MCF 10A (cell line): Measurements from ENCODE around the gene SMPD1. TPM values are rescaled to one million over a fixed set of nuclear protein-coding genes. Genes with fewer than 3 reads are reported as not detected.

Source experiments
- BruUV-seq: library from RNA; stranded (reverse); fragments of 400-500 nt; replicated peaks from 2 replicates; lab custom pipeline; 2021; lab: Mats Ljungman, UMichigan
- CTCF ChIA-PET: fragments of 300-600 bp; sonication (Branson Sonifier 250); formaldehyde crosslinking; extraction: SDS; loops from one replicate; lab custom pipeline; 2021; ENCODE audit warnings: antibody characterized with exemption, inconsistent platforms; lab: Yijun Ruan, JAX
- POLR2A ChIA-PET: fragments of 300-600, 350-650 bp; sonication (Branson Sonifier 250); formaldehyde crosslinking; extraction: SDS; loops from one replicate; lab custom pipeline; 2020; ENCODE audit warnings: antibody characterized with exemption, inconsistent platforms; lab: Yijun Ruan, JAX
- DNase-seq: peaks from one replicate; pipeline ENCODE4 v3.0.0-alpha.2; 2018; ENCODE audit not compliant: unreplicated experiment
- H3K27ac Mint-ChIP-seq: one replicate; pipeline ENCODE4 v1.8.0; 2022; ENCODE audit warnings: mild to moderate bottlenecking, low read depth, mixed read lengths; ENCODE audit not compliant: unreplicated experiment
- H3K27me3 Mint-ChIP-seq: one replicate; pipeline ENCODE4 v1.8.0; 2022; ENCODE audit warnings: mixed read lengths; ENCODE audit not compliant: insufficient read depth, unreplicated experiment
- H3K36me3 Mint-ChIP-seq: one replicate; pipeline ENCODE4 v1.8.0; 2022; ENCODE audit warnings: mild to moderate bottlenecking, moderate library complexity, mixed read lengths; ENCODE audit not compliant: insufficient read depth, unreplicated experiment
- H3K4me1 Mint-ChIP-seq: one replicate; pipeline ENCODE4 v1.8.0; 2022; ENCODE audit warnings: mixed read lengths; ENCODE audit not compliant: insufficient read depth, unreplicated experiment
- H3K4me3 Mint-ChIP-seq: one replicate; pipeline ENCODE4 v1.8.0; 2022; ENCODE audit warnings: mild to moderate bottlenecking, moderate library complexity, mixed read lengths; ENCODE audit not compliant: unreplicated experiment
- H3K9me3 Mint-ChIP-seq: one replicate; pipeline ENCODE4 v1.8.0; 2022; ENCODE audit warnings: mixed read lengths; ENCODE audit not compliant: unreplicated experiment
- intact Hi-C: fragments of 100-400 bp; cut with micrococcal nuclease; formaldehyde crosslinking; loops from 2 replicates; pipeline ENCODE4 v1.14.1; 2022
- total RNA-seq: library from RNA; stranded (reverse); gene quantifications from 2 replicates; pipeline ENCODE4 v1.2.3, GENCODE V29; 2022
- TF ChIP-seq, protein P1 (sequence below): fragments of 200-600 bp; IDR thresholded peaks from one replicate; pipeline ENCODE4 v1.8.0; 2022; ENCODE audit warnings: antibody characterized with exemption, mild to moderate bottlenecking; ENCODE audit not compliant: unreplicated experiment

SMPD1 gene
- total RNA-seq, 1 experiment from 2014 or later: 15.0 TPM

DNA sequence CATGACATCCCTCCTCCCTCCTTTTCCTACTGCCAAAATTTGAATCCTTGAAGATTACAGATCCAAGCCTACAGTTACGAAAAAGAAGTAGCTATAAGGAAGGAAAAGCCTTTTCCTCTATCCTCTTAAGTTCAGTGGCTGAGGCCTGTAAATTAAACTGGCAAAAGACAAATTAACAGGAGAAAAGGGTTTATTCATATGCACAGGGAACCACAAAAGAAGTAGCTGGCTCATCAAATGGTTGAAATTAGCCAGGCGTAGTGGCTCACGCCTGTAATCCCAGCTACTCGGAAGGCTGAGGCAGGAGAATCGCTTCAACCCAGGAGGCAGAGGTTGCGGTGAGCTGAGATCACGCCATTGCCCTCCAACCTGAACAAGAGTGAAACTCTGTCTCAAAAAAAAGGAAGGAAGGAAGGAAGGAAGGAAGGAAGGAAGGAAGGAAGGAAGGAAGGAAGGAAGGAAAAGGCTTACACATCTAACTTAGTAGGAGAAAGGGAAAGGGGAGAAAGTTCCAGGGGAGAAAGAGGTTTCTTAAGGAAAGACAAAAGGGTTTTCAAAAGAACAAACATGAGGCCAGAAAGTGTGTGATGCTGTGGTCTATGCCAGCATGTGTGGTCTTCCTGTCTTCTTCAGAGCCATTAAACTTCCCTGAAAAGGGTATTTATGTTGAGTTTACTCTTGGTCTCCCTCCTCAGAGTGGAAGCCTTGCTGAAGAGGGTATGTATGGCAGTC is 5.1 kb upstream of the SMPD1 start:
- DNase-seq: no peak
- POLR2A ChIA-PET: interaction anchor here (0.7 to 0.9 kb wide), 2 partner anchors 40 to 60 kb away, joined by 3 to 4 read pairs; no protein-coding TSS in a partner anchor
- H3K4me3 Mint-ChIP-seq: no peak overlapping the region
- no peak overlapping the region for H3K27ac Mint-ChIP-seq
- CTCF ChIA-PET: interaction anchor here (0.6 to 4.4 kb wide), 11 partner anchors 7 to 320 kb away, joined by 3 to 50 read pairs (median 4); no protein-coding TSS in a partner anchor
- no peaks in the 10 kb centered on the region for H3K9me3 Mint-ChIP-seq
- H3K4me1 Mint-ChIP-seq: peaks cover 24% of the 10 kb centered on the region
- TF ChIP-seq, protein P1, sequence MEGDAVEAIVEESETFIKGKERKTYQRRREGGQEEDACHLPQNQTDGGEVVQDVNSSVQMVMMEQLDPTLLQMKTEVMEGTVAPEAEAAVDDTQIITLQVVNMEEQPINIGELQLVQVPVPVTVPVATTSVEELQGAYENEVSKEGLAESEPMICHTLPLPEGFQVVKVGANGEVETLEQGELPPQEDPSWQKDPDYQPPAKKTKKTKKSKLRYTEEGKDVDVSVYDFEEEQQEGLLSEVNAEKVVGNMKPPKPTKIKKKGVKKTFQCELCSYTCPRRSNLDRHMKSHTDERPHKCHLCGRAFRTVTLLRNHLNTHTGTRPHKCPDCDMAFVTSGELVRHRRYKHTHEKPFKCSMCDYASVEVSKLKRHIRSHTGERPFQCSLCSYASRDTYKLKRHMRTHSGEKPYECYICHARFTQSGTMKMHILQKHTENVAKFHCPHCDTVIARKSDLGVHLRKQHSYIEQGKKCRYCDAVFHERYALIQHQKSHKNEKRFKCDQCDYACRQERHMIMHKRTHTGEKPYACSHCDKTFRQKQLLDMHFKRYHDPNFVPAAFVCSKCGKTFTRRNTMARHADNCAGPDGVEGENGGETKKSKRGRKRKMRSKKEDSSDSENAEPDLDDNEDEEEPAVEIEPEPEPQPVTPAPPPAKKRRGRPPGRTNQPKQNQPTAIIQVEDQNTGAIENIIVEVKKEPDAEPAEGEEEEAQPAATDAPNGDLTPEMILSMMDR: no peak
- no peaks in the 10 kb centered on the region for H3K36me3 Mint-ChIP-seq
- intact Hi-C loops: no loop called here
- no TSS peak for BruUV-seq
- no peaks in the 10 kb centered on the region for H3K27me3 Mint-ChIP-seq

DNA sequence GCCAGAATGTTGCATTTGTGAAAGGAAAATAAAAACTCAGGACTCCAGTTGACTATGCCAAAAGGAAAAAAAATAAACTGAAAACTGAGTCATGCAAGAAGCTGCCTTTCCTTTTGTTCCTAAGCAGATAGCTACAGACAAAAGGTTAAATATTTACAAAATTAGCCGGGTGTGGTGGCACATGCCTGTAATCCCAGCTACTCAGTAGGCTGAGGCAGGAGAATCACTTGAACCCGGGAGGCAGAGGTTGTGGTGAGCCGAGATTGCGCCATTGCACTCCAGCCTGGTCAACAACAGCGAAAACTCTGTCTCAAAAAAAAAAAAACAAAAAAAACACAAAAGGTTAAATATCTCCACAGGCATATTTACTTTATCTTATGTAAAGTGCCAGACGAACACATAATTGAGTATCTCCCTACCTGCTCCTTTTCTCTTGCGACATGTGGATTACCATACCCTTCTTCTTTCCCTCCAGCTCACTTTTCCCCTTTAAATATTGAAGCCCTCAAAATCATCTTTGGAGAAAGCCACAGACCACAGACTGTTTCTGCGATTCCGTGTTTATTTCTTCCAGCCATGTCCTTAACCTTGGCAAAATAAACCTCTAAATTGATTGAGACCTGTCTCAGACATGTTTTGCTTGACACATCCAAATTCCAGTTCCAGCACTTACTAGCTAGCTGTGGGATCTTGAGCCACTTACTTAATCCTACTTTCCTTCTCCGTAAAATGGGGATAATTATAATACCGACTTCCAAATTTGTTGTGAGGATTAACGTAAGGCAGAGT is 2.3 kb upstream of the SMPD1 start:
- Mint-ChIP-seq H3K4me1 (peaks cover 29% of the 10 kb centered on the region), H3K9me3 (no peaks in the 10 kb centered on the region), H3K27me3 (no peaks in the 10 kb centered on the region), H3K4me3 (peak overlapping the region; percentile 33), H3K36me3 (no peaks in the 10 kb centered on the region), H3K27ac (peak overlapping the region; percentile 77)
- TF ChIP-seq, protein P1: no peak
- DNase-seq: peak; percentile 31
- no TSS peak for BruUV-seq
- intact Hi-C loops: no loop called here
- ChIA-PET CTCF (interaction anchor here (0.5 to 4.4 kb wide), 13 partner anchors 10 to 424 kb away, joined by 3 to 50 read pairs (median 5); no protein-coding TSS in a partner anchor), POLR2A (interaction anchor here (0.7 to 5.3 kb wide), 13 partner anchors 19 to 231 kb away, joined by 3 to 32 read pairs (median 4); partner anchors contain the start of genes APBB1, ARFIP2, CAVIN3 and DNHD1)

DNA sequence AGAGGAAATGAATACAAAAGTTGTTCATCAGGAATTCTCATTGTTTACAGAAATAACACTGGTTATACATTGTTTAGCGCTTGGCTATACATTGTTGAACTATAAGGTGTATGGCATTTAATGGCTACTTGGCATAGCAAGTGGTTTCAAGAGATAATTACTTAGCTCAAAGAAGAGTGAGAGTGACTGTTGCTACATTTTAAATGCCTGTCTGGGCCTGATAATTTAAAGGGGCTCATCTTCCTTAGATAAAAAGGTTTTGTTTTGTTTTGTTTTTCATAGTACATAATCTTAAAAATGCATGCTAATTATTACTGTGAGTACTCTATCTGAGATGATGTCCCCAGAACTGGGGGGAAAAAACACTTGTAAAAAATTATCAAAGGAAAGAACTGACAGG is 1.5 kb upstream of the SMPD1 start:
- CTCF ChIA-PET: interaction anchor here (0.6 to 4.4 kb wide), 10 partner anchors 10 to 144 kb away, joined by 3 to 50 read pairs (median 4); no protein-coding TSS in a partner anchor

More for the DNA sequence above, 1.5 kb upstream of the SMPD1 start:
- Mint-ChIP-seq H3K4me1 (peaks cover 29% of the 10 kb centered on the region), H3K27ac (peak overlapping the region; percentile 96), H3K4me3 (peak overlapping the region; percentile 94), H3K27me3 (no peaks in the 10 kb centered on the region), H3K9me3 (no peaks in the 10 kb centered on the region), H3K36me3 (no peaks in the 10 kb centered on the region)
- POLR2A ChIA-PET: interaction anchor here (0.6 to 5.3 kb wide), 13 partner anchors 10 to 230 kb away, joined by 3 to 32 read pairs (median 6); partner anchors contain the start of genes APBB1, ARFIP2, CAVIN3 and DNHD1
- intact Hi-C loops: no loop called here
- no TSS peak for BruUV-seq
- TF ChIP-seq, protein P1: no peak
- no peak for DNase-seq
